GM13977 (cell line): ENCODE measurements around the gene HS1BP3.

Source experiments
- DNase-seq: peaks from one replicate; pipeline ENCODE4 v3.0.0; 2012; ENCODE audit warnings: low spot score
- CTCF ChIP-seq: IDR thresholded peaks from 2 replicates; pipeline ENCODE4 v1.5.1; 2012; ENCODE audit warnings: mild to moderate bottlenecking, control low read depth; ENCODE audit not compliant: insufficient read depth; ENCODE audit errors: extremely low read depth, missing control alignments
- in situ Hi-C: fragments of 300-500 bp; cut with MboI; formaldehyde crosslinking; loops from one replicate; pipeline ENCODE4 v1.12.0; 2022; ENCODE audit warnings: low sequenced_read_pairs, low pct_unique_long_range_greater_than_20kb, mixed read lengths, inconsistent platforms; ENCODE audit not compliant: unreplicated experiment

The HS1BP3 gene

DNA sequence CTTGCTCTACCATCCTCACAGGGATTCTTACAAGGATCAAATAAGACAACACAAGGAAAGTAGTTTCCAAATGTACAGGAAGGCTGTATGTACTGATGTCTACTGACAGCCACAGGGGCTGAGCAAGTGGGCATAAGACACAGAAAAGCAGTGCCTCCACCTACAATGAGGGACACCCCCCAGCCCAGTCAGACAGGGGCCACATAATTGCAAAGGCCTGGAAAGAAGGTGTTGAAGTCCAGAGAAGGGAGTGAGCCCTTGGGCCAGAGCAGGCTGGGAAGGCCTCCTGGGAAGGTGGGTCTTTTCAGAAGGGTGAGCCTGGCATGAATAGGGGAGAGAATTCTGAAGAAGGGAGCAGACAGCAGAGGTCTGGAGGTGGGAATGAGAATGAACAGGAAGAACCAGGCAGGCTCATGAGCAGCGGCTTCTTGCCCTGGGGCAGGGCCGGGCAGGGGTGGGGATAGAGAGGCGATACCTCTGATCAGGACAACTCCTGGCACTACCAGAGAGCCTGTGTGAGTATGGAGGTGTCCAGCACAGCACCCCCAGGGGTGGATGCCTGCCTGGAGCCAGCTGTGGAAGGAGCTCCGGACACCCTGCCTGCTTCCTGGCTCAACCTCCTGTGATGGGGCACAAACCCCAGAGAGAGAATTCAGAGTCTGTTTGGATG, 30.1 kb downstream of the HS1BP3 start:
- TF ChIP-seq CTCF, result no peak
- no peak for DNase-seq
- in situ Hi-C loops, result no loop called here

DNA sequence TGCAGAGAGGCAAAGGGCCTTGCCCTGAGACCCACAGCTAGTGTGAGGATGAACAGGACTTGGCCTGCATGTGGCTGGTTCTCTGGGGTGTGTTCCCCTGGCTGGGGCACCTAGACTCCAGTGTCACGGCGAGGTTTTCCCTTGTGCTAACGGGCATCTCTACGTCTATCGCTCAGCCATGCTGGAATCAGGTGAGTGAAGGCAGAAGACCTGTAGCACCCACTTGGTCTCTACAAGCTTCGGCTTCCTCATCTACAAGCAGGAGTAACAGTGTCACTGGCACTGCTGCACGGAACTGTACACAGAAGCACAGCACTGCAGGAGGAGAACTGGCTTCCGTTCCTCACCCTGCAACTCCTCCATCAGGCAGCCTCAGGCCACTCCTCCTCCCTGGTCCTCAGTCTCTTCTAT, 30.6 kb downstream of the HS1BP3 start:
- no peak for TF ChIP-seq CTCF
- no peak for DNase-seq
- in situ Hi-C loops, result no loop called here

DNA sequence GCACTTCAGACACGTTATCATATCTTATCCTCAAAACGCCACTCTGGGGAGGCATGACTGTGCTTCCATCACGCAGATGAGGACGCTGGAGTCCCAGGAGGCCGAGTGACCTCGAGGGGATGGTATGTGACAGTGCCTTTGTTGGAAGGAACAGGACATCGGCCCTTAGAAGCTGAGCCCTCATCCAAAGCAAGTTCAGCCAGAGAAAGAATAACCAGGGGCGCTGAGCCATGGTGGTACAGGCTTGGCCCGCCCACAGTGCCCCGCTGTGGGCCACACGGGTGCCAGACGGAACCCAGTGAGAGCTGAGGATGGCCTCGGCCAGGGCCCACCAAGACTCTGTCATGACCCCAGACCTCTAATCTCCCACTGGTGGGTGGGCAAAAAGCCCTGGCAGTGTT, 31.3 kb downstream of the HS1BP3 start:
- no peak for TF ChIP-seq CTCF
- in situ Hi-C loops, result no loop called here
- no peak for DNase-seq

DNA sequence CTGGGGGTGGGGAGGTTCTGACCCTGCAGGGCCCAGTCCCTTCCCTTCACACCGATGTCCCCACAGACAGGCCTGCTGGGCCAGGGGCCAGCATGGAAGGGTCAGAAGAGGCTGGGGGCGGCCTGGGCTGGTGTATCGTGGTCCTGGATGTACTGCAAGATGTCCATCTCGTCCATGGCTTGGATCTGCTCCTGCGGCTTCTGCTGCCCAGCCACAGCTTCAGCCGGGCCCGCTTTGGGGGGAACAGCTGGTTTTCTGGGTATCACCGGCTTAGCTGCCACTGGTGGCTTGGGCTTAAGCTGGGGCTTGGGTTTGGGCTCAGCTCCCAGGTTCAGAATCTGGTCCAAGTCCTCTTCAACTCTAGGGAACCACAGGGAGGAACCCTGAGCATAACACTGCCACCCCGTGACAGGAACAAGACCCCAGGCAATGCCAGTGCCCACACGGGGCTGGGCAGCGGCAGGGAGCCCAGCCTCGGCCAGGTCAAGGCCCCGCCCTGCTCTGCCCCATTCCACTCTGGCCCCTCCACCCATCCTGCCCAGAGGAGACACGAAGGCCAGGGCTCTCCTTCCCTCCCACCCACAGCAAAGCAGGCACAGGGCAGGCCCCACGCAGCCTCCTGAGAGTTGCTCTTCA, 31.9 kb downstream of the HS1BP3 start:
- in situ Hi-C loops, result no loop called here
- TF ChIP-seq CTCF, result no peak
- no peak for DNase-seq

DNA sequence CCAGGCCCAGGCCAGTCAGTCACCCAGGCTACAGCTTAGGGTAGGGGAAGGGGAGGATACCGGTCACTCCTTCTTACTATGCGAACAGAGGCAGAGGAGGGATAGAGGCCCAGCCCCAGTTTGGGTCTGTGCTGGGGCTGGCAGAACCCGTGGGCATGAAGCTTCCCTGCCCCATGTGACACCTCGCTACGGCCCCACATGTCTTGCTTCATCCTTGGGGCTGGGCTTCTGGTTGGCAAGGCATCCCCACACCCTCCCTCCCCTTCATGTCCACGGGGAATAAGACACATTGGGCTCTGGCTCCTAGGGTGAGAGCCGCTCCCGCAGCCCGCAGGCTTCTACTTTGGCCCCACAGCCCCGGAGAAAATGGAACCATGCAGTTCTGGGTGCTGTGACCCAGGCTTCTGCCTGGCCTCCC, 32.4 kb downstream of the HS1BP3 start:
- no peak for TF ChIP-seq CTCF
- in situ Hi-C loops, result no loop called here

DNA sequence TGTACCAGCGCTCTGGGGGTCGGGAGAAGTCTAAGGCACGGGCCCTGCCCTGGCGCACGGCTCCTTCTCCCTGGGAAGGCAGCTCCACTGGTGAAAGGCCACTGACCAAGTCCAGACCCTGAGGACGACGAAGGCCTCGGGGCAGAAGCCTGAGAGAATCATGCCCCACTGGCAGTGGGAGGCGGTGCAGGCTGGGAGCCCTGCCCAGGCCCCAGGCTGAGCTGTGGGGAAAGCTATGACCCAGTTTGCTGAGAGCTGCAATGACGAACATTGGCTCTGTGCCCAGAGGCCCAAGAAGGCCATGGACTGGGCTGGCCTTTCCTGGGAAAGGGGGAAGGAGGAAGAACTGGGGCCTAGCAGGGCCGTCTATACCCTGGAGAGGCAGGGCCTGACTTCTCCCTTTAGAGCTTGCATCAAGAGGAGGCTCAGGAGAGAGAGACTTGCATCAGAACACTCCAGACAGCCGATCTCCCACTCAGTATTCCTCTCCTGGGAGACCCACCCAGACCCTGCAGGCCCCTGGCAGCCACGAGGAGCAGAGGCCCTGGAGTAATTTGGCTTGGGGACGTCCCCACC, 32.9 kb downstream of the HS1BP3 start:
- in situ Hi-C loops, result no loop called here
- DNase-seq, result no peak
- no peak for TF ChIP-seq CTCF

More for the DNA sequence above, 32.4 kb downstream of the HS1BP3 start:
- no peak for DNase-seq
